Esophagus (tissue), 2 donors: ENCODE results near the gene SCG3. TPM values are rescaled to one million over a fixed set of nuclear protein-coding genes. Genes with fewer than 3 reads are reported as not detected.
A peak's percentile ranks its signal among the peaks of the same experiment; 100 is the strongest.

Source experiments
- H3K27ac ChIP-seq, 2 donors: one replicate each; pipeline ENCODE4 v1.5.1; 2013; ENCODE audit warnings: low read depth in 2 of 2, mild to moderate bottlenecking in 2 of 2, inconsistent platforms in 1 of 2, low read length in 1 of 2, moderate library complexity in 1 of 2
- H3K27me3 ChIP-seq, 2 donors: one replicate each; pipeline ENCODE4 v1.6.1; 2013; ENCODE audit warnings: low read length in 2 of 2, control low read depth in 1 of 2, mild to moderate bottlenecking in 1 of 2; ENCODE audit not compliant: insufficient read depth in 2 of 2, control insufficient read depth in 1 of 2
- H3K36me3 ChIP-seq, 2 donors: one replicate each; pipeline ENCODE4 v1.6.1; 2013; ENCODE audit warnings: low read length in 1 of 2; ENCODE audit not compliant: control insufficient read depth in 2 of 2, insufficient read depth in 2 of 2
- H3K4me1 ChIP-seq, 2 donors: one replicate each; pipeline ENCODE4 v1.6.1; 2013; ENCODE audit warnings: low read length in 1 of 2; ENCODE audit not compliant: control insufficient read depth in 2 of 2, insufficient read depth in 2 of 2
- H3K4me3 ChIP-seq, 2 donors: one replicate each; pipeline ENCODE4 v1.5.1; 2013; ENCODE audit warnings: low read length in 2 of 2, mild to moderate bottlenecking in 2 of 2, low read depth in 1 of 2, moderate library complexity in 1 of 2
- H3K9me3 ChIP-seq, 2 donors: one replicate each; pipeline ENCODE4 v1.6.1; 2013; ENCODE audit warnings: mild to moderate bottlenecking in 2 of 2, low read depth in 1 of 2, low read length in 1 of 2, moderate library complexity in 1 of 2; ENCODE audit not compliant: control insufficient read depth in 2 of 2, insufficient read depth in 1 of 2
- WGBS, 2 donors: extraction: QIAGEN DNeasy Blood & Tissue Kit; methylation state at CpG; one replicate each; pipeline ENCODE4 v1.1.7; 2013; 5-methylcytosine and 5-hydroxymethylcytosine counted together
- polyA plus RNA-seq, 2 donors: library from polyadenylated mRNA; stranded (reverse); fragments of 200-250 nt; gene quantifications; one replicate each; pipeline ENCODE4 v1.2.3, GENCODE V29; 2013
- donor health status: healthy with polysubstance abuse.
- donor health status: Bipolar disorder and iron deficiency.

Gene SCG3
- polyA plus RNA-seq, 2 donors = 0.12 TPM; not detected in 1

- WGBS, 2 donors = 62 to 73% methylated on average over 5 of the region's 5 CpGs
- Histone ChIP-seq H3K4me1 (peaks cover 0 to 3% of the 10 kb centered on the region in 2 donors), H3K27me3 (no peaks in the 10 kb centered on the region), H3K9me3 (no peaks in the 10 kb centered on the region), H3K27ac (no peak overlapping the region), H3K36me3 (peaks cover 0 to 5% of the 10 kb centered on the region in 2 donors), H3K4me3 (no peak overlapping the region)
These were observed 40.1 kb downstream of the SCG3 start for GRCh38 chr15:51721199-51721960.

- Histone ChIP-seq H3K27ac (no peak overlapping the region), H3K4me3 (no peak overlapping the region), H3K36me3 (peaks cover 0 to 5% of the 10 kb centered on the region in 2 donors), H3K9me3 (no peaks in the 10 kb centered on the region), H3K27me3 (no peaks in the 10 kb centered on the region), H3K4me1 (peaks cover 0 to 7% of the 10 kb centered on the region in 2 donors)
- 89% methylated on average over 2 of the region's 2 CpGs for WGBS, 2 donors
These were observed 42.9 kb downstream of the SCG3 start for GRCh38 chr15:51724199-51724598.

GRCh38 chr15:51724673-51725072 is 43.4 kb downstream of the SCG3 start:
- peaks cover 0 to 5% of the 10 kb centered on the region in 2 donors for H3K36me3 ChIP-seq
- H3K4me3 ChIP-seq = no peak overlapping the region
- H3K9me3 ChIP-seq = no peaks in the 10 kb centered on the region
- H3K27me3 ChIP-seq = no peaks in the 10 kb centered on the region
- no peak overlapping the region for H3K27ac ChIP-seq
- 7 to 19% methylated on average over 1 of the region's 1 CpG for WGBS, 2 donors
- peaks cover 0 to 7% of the 10 kb centered on the region in 2 donors for H3K4me1 ChIP-seq

GRCh38 chr15:51726302-51727073 is 45.2 kb downstream of the SCG3 start:
- H3K4me1 ChIP-seq = peaks cover 2 to 7% of the 10 kb centered on the region in 2 donors
- H3K27ac ChIP-seq = no peak overlapping the region
- no peak overlapping the region for H3K4me3 ChIP-seq
- H3K27me3 ChIP-seq = no peaks in the 10 kb centered on the region
- H3K36me3 ChIP-seq = no peaks in the 10 kb centered on the region
- WGBS, 2 donors = 24 to 27% methylated on average over 5 of the region's 5 CpGs
- no peaks in the 10 kb centered on the region for H3K9me3 ChIP-seq

GRCh38 chr15:51727141-51727897 is 46.0 kb downstream of the SCG3 start:
- Histone ChIP-seq H3K36me3 (no peaks in the 10 kb centered on the region), H3K4me3 (no peak overlapping the region), H3K9me3 (no peaks in the 10 kb centered on the region), H3K27ac (no peak overlapping the region), H3K4me1 (peaks cover 5 to 9% of the 10 kb centered on the region in 2 donors), H3K27me3 (no peaks in the 10 kb centered on the region)
- 76 to 85% methylated on average over 4 of the region's 4 CpGs for WGBS, 2 donors

GRCh38 chr15:51731549-51732267 is 50.4 kb downstream of the SCG3 start:
- Histone ChIP-seq H3K4me3 (peak overlapping the region; percentile 10 to 34), H3K36me3 (peaks cover 0 to 3% of the 10 kb centered on the region in 2 donors), H3K27ac (peak overlapping the region; percentile 80 to 84), H3K27me3 (no peaks in the 10 kb centered on the region), H3K9me3 (no peaks in the 10 kb centered on the region), H3K4me1 (peaks cover 5% of the 10 kb centered on the region in 2 donors)
- 19 to 23% methylated on average over 5 of the region's 5 CpGs for WGBS, 2 donors

- no peaks in the 10 kb centered on the region for H3K9me3 ChIP-seq
- H3K36me3 ChIP-seq = peaks cover 0 to 3% of the 10 kb centered on the region in 2 donors
- no peak overlapping the region for H3K4me3 ChIP-seq
- H3K27ac ChIP-seq = no peak overlapping the region
- peaks cover 3 to 5% of the 10 kb centered on the region in 2 donors for H3K4me1 ChIP-seq
- H3K27me3 ChIP-seq = no peaks in the 10 kb centered on the region
- WGBS, 2 donors = 72 to 83% methylated on average over 2 of the region's 2 CpGs
These were observed 51.3 kb downstream of the SCG3 start for GRCh38 chr15:51732646-51733045.

GRCh38 chr15:51735228-51736010 is 54.1 kb downstream of the SCG3 start:
- WGBS, 2 donors = 49 to 67% methylated on average over 5 of the region's 5 CpGs
- Histone ChIP-seq H3K9me3 (no peaks in the 10 kb centered on the region), H3K4me3 (no peak overlapping the region), H3K27me3 (no peaks in the 10 kb centered on the region), H3K36me3 (peaks cover 0 to 3% of the 10 kb centered on the region in 2 donors), H3K27ac (no peak overlapping the region), H3K4me1 (peaks cover 3% of the 10 kb centered on the region in 2 donors)
